Esophagus muscularis mucosa (tissue), 4 donors: ENCODE measurements around the gene HOOK1. TPM values are rescaled to one million over a fixed set of nuclear protein-coding genes. Genes with fewer than 3 reads are reported as not detected.
"Not testable (repeated sequence)": the region's sequence is repeated elsewhere in the genome, so short reads cannot be mapped to it uniquely, and the experiment has no call there.

Experiments used
- DNase-seq: peaks from one replicate; pipeline ENCODE4 v3.0.0-alpha.2; 2017; ENCODE audit errors: extremely low spot score
- H3K27ac ChIP-seq, 4 donors: fragments of 200-600 bp; sonication (generic); replicated peaks in 1 of 4; 1 replicate in 3 of 4; 2 replicates in 1 of 4; pipeline ENCODE4 v1.5.1; 2016 to 2019; ENCODE audit warnings: mild to moderate bottlenecking in 1 of 4
- H3K27me3 ChIP-seq, 4 donors: fragments of 200-600 bp; sonication (generic); one replicate each; pipeline versions ENCODE4 v1.5.1 to v1.6.0; 2016 to 2019
- H3K36me3 ChIP-seq, 4 donors: fragments of 200-600 bp; sonication (generic); one replicate each; pipeline ENCODE4 v1.5.1; 2016 to 2019
- H3K4me1 ChIP-seq, 4 donors: fragments of 200-600 bp; sonication (generic); one replicate each; pipeline ENCODE4 v1.5.1; 2016 to 2019
- H3K4me3 ChIP-seq, 4 donors: fragments of 200-600 bp; sonication (generic); 1 replicate in 2 of 4; 2 replicates in 2 of 4; pipeline ENCODE4 v1.5.1; 2016 to 2019; ENCODE audit warnings: mild to moderate bottlenecking in 4 of 4, moderate library complexity in 1 of 4
- H3K9me3 ChIP-seq, 4 donors: fragments of 200-600 bp; sonication (generic); 1 replicate in 3 of 4; 2 replicates in 1 of 4; pipeline ENCODE4 v1.5.1; 2016 to 2019
- CTCF ChIP-seq, 3 experiments: fragments of 200-600 bp in 2 of 3; fragments of 450-650 bp in 1 of 3; sonication (generic) in 2 of 3; IDR thresholded peaks; one replicate each; pipeline ENCODE4 v1.5.1; 2017 to 2019; ENCODE audit warnings: antibody characterized with exemption in 3 of 3, mild to moderate bottlenecking in 2 of 3, moderate library complexity in 1 of 3
- EP300 ChIP-seq: sonication (generic); formaldehyde crosslinking; IDR thresholded peaks from one replicate; pipeline ENCODE4 v1.6.1; 2017; ENCODE audit warnings: antibody characterized with exemption
- POLR2A ChIP-seq: fragments of 450-650 bp; IDR thresholded peaks from one replicate; pipeline ENCODE4 v1.6.1; 2017; ENCODE audit warnings: antibody characterized with exemption, moderate library complexity, mild to moderate bottlenecking, low read depth
- POLR2AphosphoS5 ChIP-seq, 2 donors: sonication (generic); formaldehyde crosslinking; IDR thresholded peaks; one replicate each; pipeline ENCODE4 v1.6.1; 2017; ENCODE audit warnings: antibody characterized with exemption in 2 of 2
- WGBS: methylation state at CpG from one replicate; pipeline ENCODE4 v1.1.5; 2018; 5-methylcytosine and 5-hydroxymethylcytosine counted together
- intact Hi-C: fragments of 100-400 bp; cut with DNase I; formaldehyde crosslinking; loops from one replicate; pipeline ENCODE4 v1.15.1; 2023
- total RNA-seq, 4 donors: library from RNA; depleted of rRNA; stranded (reverse); fragments of >200 nt; gene quantifications; one replicate each; pipeline versions ENCODE4 v1.1.0 to v1.2.1, GENCODE V29; 2016

HOOK1 gene
- total RNA-seq, 4 donors from 2014 or later = under 0.01 to 0.33 (median 0.15) TPM

- H3K27ac ChIP-seq = no peak overlapping the region
- no peaks in the 10 kb centered on the region for H3K36me3 ChIP-seq
- no peaks in the 10 kb centered on the region for H3K27me3 ChIP-seq
- H3K4me1 ChIP-seq = no peaks in the 10 kb centered on the region
- no peak overlapping the region for H3K4me3 ChIP-seq
- intact Hi-C loops = no loop called here
- 87% methylated on average over 1 of the region's 1 CpG for WGBS
- no peaks in the 10 kb centered on the region for H3K9me3 ChIP-seq
- DNase-seq = no peak
- TF ChIP-seq POLR2A = no peak
These were observed 13.4 kb downstream of the HOOK1 start for GRCh38 chr1:59828160-59828559.

GRCh38 chr1:59831529-59831928 lies 16.8 kb downstream of the HOOK1 start:
- WGBS = 74% methylated on average over 2 of the region's 2 CpGs
- H3K27ac ChIP-seq = no peak overlapping the region
- H3K4me3 ChIP-seq = no peak overlapping the region
- TF ChIP-seq CTCF (IDR thresholded peaks at IDR 0.05) (no peak), EP300 (no peak), POLR2AphosphoS5 (IDR thresholded peaks at IDR 0.05) (no peak), POLR2A (no peak)
- DNase-seq = no peak
- intact Hi-C loops = no loop called here
- H3K4me1 ChIP-seq = no peaks in the 10 kb centered on the region
- no peaks in the 10 kb centered on the region for H3K27me3 ChIP-seq
- H3K36me3 ChIP-seq = no peaks in the 10 kb centered on the region
- H3K9me3 ChIP-seq = no peaks in the 10 kb centered on the region

- H3K36me3 ChIP-seq = no peaks in the 10 kb centered on the region
- H3K27me3 ChIP-seq = no peaks in the 10 kb centered on the region
- no peak for TF ChIP-seq CTCF (IDR thresholded peaks at IDR 0.05)
- TF ChIP-seq POLR2AphosphoS5 (IDR thresholded peaks at IDR 0.05) = no peak
- no peak for TF ChIP-seq POLR2A
- no peak for TF ChIP-seq EP300
- no peak overlapping the region for H3K4me3 ChIP-seq
- no peak overlapping the region for H3K27ac ChIP-seq
- DNase-seq = no peak
- no peaks in the 10 kb centered on the region for H3K4me1 ChIP-seq
- WGBS = 90% methylated on average over 2 of the region's 2 CpGs
- intact Hi-C loops = no loop called here
- no peaks in the 10 kb centered on the region for H3K9me3 ChIP-seq
These were observed 18.3 kb downstream of the HOOK1 start for GRCh38 chr1:59833022-59833421.

- Histone ChIP-seq H3K27me3 (no peaks in the 10 kb centered on the region), H3K9me3 (no peaks in the 10 kb centered on the region), H3K4me3 (no peak overlapping the region), H3K36me3 (no peaks in the 10 kb centered on the region), H3K4me1 (no peaks in the 10 kb centered on the region), H3K27ac (no peak overlapping the region)
- intact Hi-C loops = no loop called here
- 57% methylated on average over 3 of the region's 3 CpGs for WGBS
- DNase-seq = no peak
- TF ChIP-seq POLR2AphosphoS5 (IDR thresholded peaks at IDR 0.05) (no peak), POLR2A (no peak), CTCF (IDR thresholded peaks at IDR 0.05) (no peak)
These were observed 19.2 kb downstream of the HOOK1 start for GRCh38 chr1:59833991-59834390.

- 29% methylated on average over 1 of the region's 1 CpG for WGBS
- H3K4me3 ChIP-seq, H3K9me3 ChIP-seq, H3K27me3 ChIP-seq, H3K36me3 ChIP-seq, intact Hi-C loops, H3K4me1 ChIP-seq, DNase-seq, H3K27ac ChIP-seq: not testable (repeated sequence)
These were observed 23.1 kb downstream of the HOOK1 start for GRCh38 chr1:59837857-59838256.

GRCh38 chr1:59845091-59845490 lies 30.3 kb downstream of the HOOK1 start:
- DNase-seq = no peak
- H3K27ac ChIP-seq = no peak overlapping the region
- no peaks in the 10 kb centered on the region for H3K9me3 ChIP-seq
- 71% methylated on average over 2 of the region's 2 CpGs for WGBS
- intact Hi-C loops = no loop called here
- no peak overlapping the region for H3K4me3 ChIP-seq
- no peak for TF ChIP-seq POLR2AphosphoS5 (IDR thresholded peaks at IDR 0.05)
- no peak for TF ChIP-seq POLR2A
- no peak for TF ChIP-seq EP300
- no peak for TF ChIP-seq CTCF (IDR thresholded peaks at IDR 0.05)
- no peaks in the 10 kb centered on the region for H3K36me3 ChIP-seq
- H3K27me3 ChIP-seq = no peaks in the 10 kb centered on the region
- H3K4me1 ChIP-seq = no peaks in the 10 kb centered on the region
